ENCODE results near the gene ATP6V1C2. TPM values are rescaled to one million over a fixed set of nuclear protein-coding genes. Genes with fewer than 3 reads are reported as not detected.

ATP6V1C2 gene
- total RNA-seq, 4 donors from 2014 or later: not detected

GRCh38 chr2:10700078-10700803 lies 21.2 kb upstream of the ATP6V1C2 start:
- intact Hi-C loops (cut with DNase I; ENCODE audit: low total_unique reads) (no loop called here), in situ Hi-C loops (cut with MboI; ENCODE audit: low sequenced_read_pairs in 4 of 4) (no loop called here)
- TF ChIP-seq POLR2A (IDR thresholded peaks at IDR 0.05): no peak
- TF ChIP-seq CTCF (IDR thresholded peaks at IDR 0.05 in 4 of 5, conservative IDR thresholded peaks at IDR 0.05 in 1 of 5): no peak
- DNase-seq (no peak), ATAC-seq (no peak)
- Histone ChIP-seq H3K27me3 (peaks cover 0 to 5% (median 0%) of the 10 kb centered on the region in 3 donors), H3K36me3 (no peaks in the 10 kb centered on the region), H3K9me3 (no peaks in the 10 kb centered on the region), H3K4me1 (no peaks in the 10 kb centered on the region), H3K4me3 (no peak overlapping the region), H3K27ac (no peak overlapping the region)

GRCh38 chr2:10704034-10704594 lies 17.3 kb upstream of the ATP6V1C2 start:
- no peak for DNase-seq
- in situ Hi-C loops (cut with MboI; ENCODE audit: low sequenced_read_pairs in 4 of 4): no loop called here

GRCh38 chr2:10706033-10706432 lies 15.4 kb upstream of the ATP6V1C2 start:
- no peaks in the 10 kb centered on the region for H3K4me1 ChIP-seq
- peaks cover 0 to 14% (median 8%) of the 10 kb centered on the region in 3 donors for H3K27me3 ChIP-seq
- no peak overlapping the region for H3K4me3 ChIP-seq
- intact Hi-C loops (cut with DNase I; ENCODE audit: low total_unique reads): no loop called here
- TF ChIP-seq CTCF (IDR thresholded peaks at IDR 0.05 in 4 of 5, conservative IDR thresholded peaks at IDR 0.05 in 1 of 5) (no peak), POLR2A (IDR thresholded peaks at IDR 0.05) (no peak)
- ATAC-seq (no peak), DNase-seq (no peak)
- no peaks in the 10 kb centered on the region for H3K9me3 ChIP-seq
- in situ Hi-C loops (cut with MboI; ENCODE audit: low sequenced_read_pairs in 4 of 4): no loop called here
- no peak overlapping the region for H3K27ac ChIP-seq
- H3K36me3 ChIP-seq: no peaks in the 10 kb centered on the region

More at GRCh38 chr2:10704034-10704594, 17.3 kb upstream of the ATP6V1C2 start:
- ATAC-seq: no peak
- Histone ChIP-seq H3K27ac (no peak overlapping the region), H3K9me3 (no peaks in the 10 kb centered on the region), H3K27me3 (peaks cover 0 to 10% (median 3%) of the 10 kb centered on the region in 3 donors), H3K4me1 (no peaks in the 10 kb centered on the region), H3K36me3 (no peaks in the 10 kb centered on the region), H3K4me3 (no peak overlapping the region)
- no peak for TF ChIP-seq POLR2A (IDR thresholded peaks at IDR 0.05)
- no peak for TF ChIP-seq CTCF (IDR thresholded peaks at IDR 0.05 in 4 of 5, conservative IDR thresholded peaks at IDR 0.05 in 1 of 5)
- intact Hi-C loops (cut with DNase I; ENCODE audit: low total_unique reads): no loop called here

GRCh38 chr2:10707831-10708230 lies 13.6 kb upstream of the ATP6V1C2 start:
- TF ChIP-seq CTCF (IDR thresholded peaks at IDR 0.05 in 4 of 5, conservative IDR thresholded peaks at IDR 0.05 in 1 of 5) (no peak), POLR2A (IDR thresholded peaks at IDR 0.05) (no peak)
- intact Hi-C loops (cut with DNase I; ENCODE audit: low total_unique reads) (no loop called here), in situ Hi-C loops (cut with MboI; ENCODE audit: low sequenced_read_pairs in 4 of 4) (no loop called here)
- H3K27ac ChIP-seq: no peak overlapping the region
- DNase-seq (no peak), ATAC-seq (no peak)
- no peaks in the 10 kb centered on the region for H3K36me3 ChIP-seq
- H3K4me3 ChIP-seq: no peak overlapping the region
- peaks cover 0 to 16% (median 8%) of the 10 kb centered on the region in 3 donors for H3K27me3 ChIP-seq
- no peaks in the 10 kb centered on the region for H3K4me1 ChIP-seq
- no peaks in the 10 kb centered on the region for H3K9me3 ChIP-seq

Measured in gastrocnemius medialis (tissue), 4 donors.